BLaER1 (cell line): ENCODE data around the gene IFNLR1.

ENCODE experiments used
- H3K27ac ChIP-seq: shearing (Covaris generic); formaldehyde crosslinking; 2 replicates; pipeline ENCODE4 v1.8.1; 2022
- H3K27me3 ChIP-seq: shearing (Covaris generic); formaldehyde crosslinking; 2 replicates; pipeline ENCODE4 v1.8.1; 2022
- H3K36me3 ChIP-seq: shearing (Covaris generic); formaldehyde crosslinking; 2 replicates; pipeline ENCODE4 v1.8.1; 2022
- H3K4me1 ChIP-seq: shearing (Covaris generic); formaldehyde crosslinking; 2 replicates; pipeline ENCODE4 v1.8.1; 2022
- H3K4me2 ChIP-seq: shearing (Covaris generic); formaldehyde crosslinking; 2 replicates; pipeline ENCODE4 v1.8.1; 2022
- H3K4me3 ChIP-seq: shearing (Covaris generic); formaldehyde crosslinking; 2 replicates; pipeline ENCODE4 v1.8.1; 2022
- H3K9ac ChIP-seq: shearing (Covaris generic); formaldehyde crosslinking; 2 replicates; pipeline ENCODE4 v1.8.1; 2022
- H3K9me3 ChIP-seq: shearing (Covaris generic); formaldehyde crosslinking; 2 replicates; pipeline ENCODE4 v1.8.1; 2022
- H4K20me1 ChIP-seq: shearing (Covaris generic); formaldehyde crosslinking; 2 replicates; pipeline ENCODE4 v1.8.1; 2022
- Cebpa-rat ChIP-seq: shearing (Covaris generic); IDR thresholded peaks from 2 replicates; pipeline ENCODE4 v1.8.1; 2022

IFNLR1 gene

DNA sequence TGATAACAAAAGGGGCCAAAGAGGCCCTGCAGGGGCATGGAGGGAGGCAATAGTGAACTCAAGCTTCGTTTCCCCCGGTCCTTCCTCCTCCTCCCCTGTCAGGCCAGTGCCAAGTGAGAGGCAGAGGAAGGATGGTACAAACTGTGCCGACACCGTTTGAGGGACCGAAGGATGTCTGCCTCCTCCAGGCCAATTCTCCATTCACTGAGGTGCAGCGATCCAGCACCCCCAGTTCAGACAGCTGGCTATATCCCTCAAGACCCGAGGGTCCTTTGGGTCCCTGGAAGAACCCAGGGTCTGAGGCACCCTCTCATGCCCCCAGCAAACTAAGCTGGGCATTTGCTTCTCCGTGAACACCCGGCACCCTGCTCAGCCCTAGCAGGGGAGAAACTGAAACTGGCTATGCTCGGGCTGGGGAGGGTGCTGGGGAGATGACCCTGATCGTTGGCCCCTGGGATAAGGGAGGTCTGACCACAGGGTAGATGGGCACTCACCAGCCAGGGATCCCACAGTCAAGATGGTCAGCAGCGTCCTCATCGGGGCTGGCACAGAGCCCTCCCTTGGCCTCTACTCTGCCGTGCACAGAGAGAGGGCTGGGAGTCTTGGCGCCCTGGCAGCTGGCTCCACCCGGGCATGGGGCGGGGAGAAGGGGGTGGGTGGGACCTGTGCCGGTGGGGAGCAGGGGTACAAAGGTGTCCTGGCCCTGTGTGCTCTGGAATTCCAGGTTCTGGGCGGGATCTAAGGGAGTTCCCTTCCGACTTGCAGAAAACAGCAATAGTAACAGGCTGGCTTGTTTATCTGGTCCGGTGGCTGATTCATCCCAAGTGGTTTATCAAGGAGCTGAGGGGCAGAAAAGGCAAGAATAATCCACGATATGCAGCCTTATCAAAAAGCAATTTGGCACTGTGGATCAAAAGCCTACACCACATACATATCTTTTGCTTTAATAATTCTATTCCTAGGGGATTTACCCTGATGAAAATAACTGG is 44.2 kb downstream of the IFNLR1 start, which contains the start of gene IL22RA1:
Gene IL22RA1 (minus strand): TSS at position 595 of the 989 bp plus-strand sequence. CDS start 58 bp downstream, at position 537.
- no peak within 1 kb of the TSS for H3K4me3 ChIP-seq
- no peak for TF ChIP-seq Cebpa-rat
- H3K4me2 ChIP-seq = peak within 1 kb of the TSS; percentile 41

DNA sequence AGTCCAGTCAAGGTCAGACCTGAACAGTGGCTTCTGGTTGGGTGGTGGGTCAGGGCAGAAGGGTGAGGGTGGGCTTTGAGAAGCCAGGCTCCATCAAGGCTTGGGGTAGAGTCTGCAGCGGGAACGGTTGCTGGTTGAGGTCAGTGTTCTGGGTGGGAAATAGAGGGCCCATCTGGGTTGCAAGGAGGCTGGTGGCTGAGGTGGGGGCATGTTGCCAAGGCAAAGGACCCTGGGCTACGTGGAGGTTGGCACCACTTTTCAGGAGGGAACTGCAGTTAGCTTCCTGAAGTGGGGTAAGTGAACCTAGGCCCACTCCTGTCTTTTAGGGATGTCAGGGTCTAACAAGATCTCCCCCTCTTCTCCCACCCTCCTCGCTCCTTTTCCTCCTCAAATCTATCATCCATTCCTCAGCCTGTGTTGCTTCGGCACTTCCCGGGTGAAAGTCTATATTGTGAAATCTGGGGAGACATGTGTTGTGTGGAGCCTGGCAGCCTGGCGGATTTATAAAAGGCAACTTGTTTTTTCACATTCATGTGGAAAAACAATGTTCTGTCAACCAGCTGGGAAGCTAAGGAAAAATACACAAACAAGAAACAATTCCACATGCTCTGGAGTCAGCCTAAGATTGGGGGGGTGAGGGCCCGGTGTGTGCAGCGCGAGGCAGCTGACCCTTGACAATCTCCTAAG is 45.6 kb downstream of the IFNLR1 start:
- H3K4me1 ChIP-seq = peaks cover 28% of the 10 kb centered on the region
- no peak overlapping the region for H3K9ac ChIP-seq
- H4K20me1 ChIP-seq = no peaks in the 10 kb centered on the region
- no peak overlapping the region for H3K27ac ChIP-seq
- no peak for TF ChIP-seq Cebpa-rat
- H3K4me2 ChIP-seq = no peak overlapping the region
- H3K27me3 ChIP-seq = no peaks in the 10 kb centered on the region
- no peaks in the 10 kb centered on the region for H3K36me3 ChIP-seq
- H3K4me3 ChIP-seq = no peak overlapping the region
- H3K9me3 ChIP-seq = peaks cover 13% of the 10 kb centered on the region; the same call in 1 of the 2 replicates

More for the DNA sequence above, 44.2 kb downstream of the IFNLR1 start, which contains the start of gene IL22RA1:
- Histone ChIP-seq H4K20me1 (no peaks in the 10 kb centered on the region), H3K27ac (no peak within 1 kb of the TSS), H3K9me3 (peaks cover 13% of the 10 kb centered on the region; the same call in 1 of the 2 replicates), H3K36me3 (no peaks in the 10 kb centered on the region), H3K4me1 (peaks cover 28% of the 10 kb centered on the region), H3K27me3 (no peaks in the 10 kb centered on the region), H3K9ac (no peak within 1 kb of the TSS)

DNA sequence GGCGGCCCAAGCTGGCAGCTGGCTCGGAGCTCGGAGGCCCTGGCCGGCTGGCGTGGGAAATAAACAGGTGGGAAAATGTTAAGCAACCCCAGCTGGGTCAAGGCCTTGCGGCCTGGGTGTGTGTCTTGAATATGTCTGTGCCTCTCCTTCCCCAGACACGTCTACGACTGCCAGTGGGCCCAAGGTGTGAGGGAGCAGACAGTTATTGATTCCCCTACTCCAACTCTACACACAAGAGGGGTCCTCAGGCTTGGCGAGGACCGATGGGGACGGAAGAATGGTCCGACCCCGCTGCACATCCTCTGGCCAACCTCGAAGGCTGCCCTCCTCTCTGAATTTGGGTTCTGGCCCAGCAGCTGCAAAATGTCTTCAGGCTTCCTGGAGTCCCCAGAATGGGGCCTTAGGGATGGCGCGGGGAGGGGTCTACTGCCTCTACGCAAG is 46.3 kb downstream of the IFNLR1 start:
- Histone ChIP-seq H3K9ac (no peak overlapping the region), H3K36me3 (no peaks in the 10 kb centered on the region), H3K4me2 (no peak overlapping the region), H3K27ac (no peak overlapping the region), H3K27me3 (no peaks in the 10 kb centered on the region), H3K9me3 (peaks cover 17% of the 10 kb centered on the region), H4K20me1 (no peaks in the 10 kb centered on the region), H3K4me3 (no peak overlapping the region), H3K4me1 (peaks cover 26% of the 10 kb centered on the region)
- no peak for TF ChIP-seq Cebpa-rat

DNA sequence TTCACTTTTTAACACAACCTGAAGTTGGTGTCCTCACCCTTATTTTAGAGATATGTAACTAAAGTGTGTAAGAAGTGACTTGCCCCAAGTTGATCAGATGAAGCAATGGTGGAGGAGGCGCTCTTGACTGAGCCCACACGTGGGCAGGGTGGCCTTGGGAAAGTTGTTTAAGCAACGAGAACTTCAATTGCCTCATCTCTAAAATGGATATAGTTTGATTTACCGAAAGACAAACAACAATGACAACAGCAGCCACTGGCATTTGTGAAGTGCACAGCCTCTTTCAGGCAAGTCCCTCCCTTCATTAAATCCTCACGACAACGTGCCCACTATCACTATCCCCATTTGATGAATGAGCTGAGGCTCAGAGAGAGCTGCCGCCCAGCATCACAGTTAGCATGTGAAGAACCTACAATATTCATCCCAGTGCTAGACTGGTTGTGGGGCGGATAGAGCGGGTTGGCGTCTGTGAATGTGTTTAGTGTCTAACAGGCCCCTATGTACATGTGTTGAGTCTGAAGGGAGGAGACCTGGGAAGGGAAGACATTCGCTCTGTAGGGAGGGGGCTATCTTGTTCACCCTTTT is 47.2 kb downstream of the IFNLR1 start:
- Histone ChIP-seq H3K9ac (no peak overlapping the region), H4K20me1 (no peaks in the 10 kb centered on the region), H3K27me3 (no peaks in the 10 kb centered on the region), H3K27ac (no peak overlapping the region), H3K36me3 (no peaks in the 10 kb centered on the region), H3K4me3 (no peak overlapping the region), H3K4me1 (peaks cover 18% of the 10 kb centered on the region), H3K9me3 (peaks cover 18% of the 10 kb centered on the region), H3K4me2 (no peak overlapping the region)
- no peak for TF ChIP-seq Cebpa-rat

DNA sequence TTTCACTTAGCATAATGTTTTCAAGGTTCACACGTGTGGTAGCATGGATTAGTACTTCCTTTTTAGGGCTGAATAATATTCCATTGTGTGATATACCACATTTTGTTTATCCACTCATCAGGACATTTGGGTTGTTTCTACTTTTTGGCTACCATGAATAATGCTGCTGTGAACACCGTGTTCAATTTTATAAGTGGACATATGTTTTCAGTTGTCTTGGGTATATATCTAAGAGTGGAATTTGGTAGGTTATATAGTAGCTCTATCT is 47.9 kb downstream of the IFNLR1 start:
- Histone ChIP-seq H3K4me1 (peaks cover 10% of the 10 kb centered on the region), H3K27ac (no peak overlapping the region), H3K4me2 (no peak overlapping the region), H3K27me3 (no peaks in the 10 kb centered on the region), H3K4me3 (no peak overlapping the region), H3K9ac (no peak overlapping the region), H4K20me1 (no peaks in the 10 kb centered on the region), H3K36me3 (no peaks in the 10 kb centered on the region), H3K9me3 (peaks cover 20% of the 10 kb centered on the region)
- TF ChIP-seq Cebpa-rat = no peak

DNA sequence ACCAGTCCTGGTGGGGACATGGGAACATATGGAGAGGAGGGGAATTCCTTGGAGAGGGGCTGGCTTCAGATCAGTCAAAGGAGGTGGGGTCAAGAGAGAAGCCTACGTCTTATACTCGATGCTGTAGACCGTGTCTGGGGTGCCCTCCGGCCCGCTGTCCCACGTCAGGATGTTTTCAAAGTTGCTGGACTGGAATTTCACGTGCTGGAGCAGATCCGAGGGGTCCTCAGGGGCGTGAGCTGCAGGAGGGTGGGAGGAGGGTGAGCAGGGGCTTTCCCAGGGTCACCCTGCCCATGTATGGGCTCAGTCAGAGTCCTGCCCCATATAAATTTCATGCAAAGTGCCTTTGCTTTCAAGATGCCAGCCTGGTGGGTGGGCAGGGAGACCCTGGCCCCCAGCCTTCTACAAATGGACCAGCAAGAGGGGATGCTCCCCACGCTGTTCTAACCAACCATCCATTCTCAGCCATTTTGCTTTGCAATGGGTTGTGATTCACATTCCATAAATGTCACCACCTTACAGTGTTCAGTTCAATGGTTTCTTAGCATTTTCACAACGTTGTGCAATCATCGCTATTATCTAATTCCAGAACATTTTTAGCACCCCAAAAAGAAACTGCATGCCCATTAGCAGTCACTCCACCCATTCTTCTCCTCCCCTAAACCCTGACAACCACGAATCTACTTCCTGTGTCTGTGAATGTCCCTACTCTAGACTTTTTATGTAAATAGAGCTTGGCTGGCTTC is 48.4 kb downstream of the IFNLR1 start:
- peaks cover 5% of the 10 kb centered on the region for H3K4me1 ChIP-seq
- no peak overlapping the region for H3K4me2 ChIP-seq
- no peak for TF ChIP-seq Cebpa-rat

DNA sequence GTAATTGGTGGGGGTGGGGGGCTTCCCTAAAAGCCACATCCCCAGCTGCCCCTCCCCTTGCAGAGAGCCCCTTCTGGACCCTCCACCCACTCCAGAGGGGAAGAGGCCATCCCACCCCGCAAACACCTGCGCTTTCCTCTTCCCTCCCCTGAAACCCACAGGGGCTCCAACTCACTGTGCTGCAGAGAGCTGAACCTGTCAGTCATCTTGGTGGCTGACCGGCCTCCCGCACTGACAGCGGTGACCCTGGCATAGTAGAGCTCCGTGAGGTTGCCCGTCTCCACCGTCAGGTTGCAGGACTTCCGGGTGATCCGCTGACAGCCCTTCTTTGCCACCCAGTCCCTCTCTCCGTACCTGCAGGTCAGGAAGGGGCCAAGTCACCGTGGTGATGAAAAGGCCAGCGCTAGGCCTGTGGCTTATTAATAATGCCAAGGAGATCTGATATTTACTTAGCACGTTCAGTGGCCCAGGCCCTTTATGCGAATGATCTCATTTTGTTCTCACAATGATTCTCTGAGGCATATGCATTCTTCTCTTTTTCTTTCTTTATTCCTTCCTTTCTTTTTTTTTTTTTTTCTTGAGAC is 50.0 kb downstream of the IFNLR1 start:
- H3K4me1 ChIP-seq = no peaks in the 10 kb centered on the region
- TF ChIP-seq Cebpa-rat = no peak
- H3K36me3 ChIP-seq = no peaks in the 10 kb centered on the region
- H4K20me1 ChIP-seq = no peaks in the 10 kb centered on the region
- H3K4me2 ChIP-seq = no peak overlapping the region
- H3K9ac ChIP-seq = no peak overlapping the region
- H3K9me3 ChIP-seq = peaks cover 27% of the 10 kb centered on the region
- H3K4me3 ChIP-seq = no peak overlapping the region
- H3K27me3 ChIP-seq = no peaks in the 10 kb centered on the region
- no peak overlapping the region for H3K27ac ChIP-seq

More for the DNA sequence above, 48.4 kb downstream of the IFNLR1 start:
- H3K9ac ChIP-seq = no peak overlapping the region
- peaks cover 23% of the 10 kb centered on the region for H3K9me3 ChIP-seq
- no peaks in the 10 kb centered on the region for H3K36me3 ChIP-seq
- no peak overlapping the region for H3K4me3 ChIP-seq
- H4K20me1 ChIP-seq = no peaks in the 10 kb centered on the region
- H3K27ac ChIP-seq = no peak overlapping the region
- H3K27me3 ChIP-seq = no peaks in the 10 kb centered on the region

DNA sequence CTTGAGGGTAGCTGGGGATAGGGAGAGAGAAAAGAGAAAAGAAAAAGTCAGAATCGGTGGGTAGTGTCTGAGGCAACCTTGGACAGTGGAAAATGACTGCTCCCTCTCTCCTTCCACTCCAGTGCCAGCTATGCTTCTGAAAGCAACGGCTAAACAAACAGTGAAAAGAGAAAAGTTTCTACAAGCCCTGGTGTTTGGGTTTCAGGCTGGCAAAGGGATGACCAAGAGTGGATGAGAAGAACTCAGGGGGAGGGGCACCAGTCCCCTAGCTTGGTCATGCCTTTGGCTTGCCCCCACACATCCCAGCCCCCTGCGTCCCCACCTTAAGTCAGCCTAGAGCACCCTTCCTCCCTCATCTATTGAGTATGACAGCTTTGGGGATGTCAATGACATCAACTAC is 52.7 kb downstream of the IFNLR1 start:
- H3K4me3 ChIP-seq = no peak overlapping the region
- H4K20me1 ChIP-seq = no peaks in the 10 kb centered on the region
- H3K9me3 ChIP-seq = peaks cover 51% of the 10 kb centered on the region
- H3K4me2 ChIP-seq = no peak overlapping the region
- no peak for TF ChIP-seq Cebpa-rat
- no peaks in the 10 kb centered on the region for H3K4me1 ChIP-seq
- H3K27ac ChIP-seq = no peak overlapping the region
- H3K27me3 ChIP-seq = no peaks in the 10 kb centered on the region
- H3K9ac ChIP-seq = no peak overlapping the region
- H3K36me3 ChIP-seq = no peaks in the 10 kb centered on the region

DNA sequence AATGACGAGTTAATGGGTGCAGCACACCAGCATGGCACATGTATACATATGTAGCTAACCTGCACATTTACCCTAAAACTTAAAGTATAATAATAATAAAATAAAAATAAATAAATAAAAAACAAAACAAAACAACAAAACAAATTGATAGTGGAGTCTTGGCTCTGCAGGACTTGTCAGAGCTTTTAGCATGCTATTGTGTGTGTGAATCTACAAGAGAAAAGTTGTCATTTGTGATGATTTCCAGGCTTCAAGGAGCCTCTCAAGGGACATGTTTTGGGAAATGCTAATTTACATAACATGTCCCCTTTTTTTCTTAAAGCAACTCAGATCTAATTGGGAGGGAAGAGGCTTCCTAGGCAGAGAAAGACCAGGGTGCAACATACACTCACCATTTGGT is 53.3 kb downstream of the IFNLR1 start:
- no peaks in the 10 kb centered on the region for H3K4me1 ChIP-seq
- no peak overlapping the region for H3K9ac ChIP-seq
- H3K27ac ChIP-seq = no peak overlapping the region
- no peaks in the 10 kb centered on the region for H4K20me1 ChIP-seq
- peaks cover 57% of the 10 kb centered on the region for H3K9me3 ChIP-seq
- no peak for TF ChIP-seq Cebpa-rat
- H3K36me3 ChIP-seq = no peaks in the 10 kb centered on the region
- H3K4me3 ChIP-seq = no peak overlapping the region
- no peaks in the 10 kb centered on the region for H3K27me3 ChIP-seq
- H3K4me2 ChIP-seq = no peak overlapping the region
